ENCODE data around the gene KCTD21. TPM values are rescaled to one million over a fixed set of nuclear protein-coding genes. Genes with fewer than 3 reads are reported as not detected.
"Not testable (repeated sequence)": the region's sequence is repeated elsewhere in the genome, so short reads cannot be mapped to it uniquely, and the experiment has no call there.

KCTD21 gene
- total RNA-seq = 10 to 100 TPM in 2 of 4 donors, 1 to 10 TPM in 2; 8.4 to 10.7 (median 10.2) TPM
- polyA plus RNA-seq = 4.6 TPM
- long read RNA-seq, donor 1, partial matches to known transcripts = 0 of 11 reads
- long read RNA-seq, donor 1, other reads (novel, unspliced or antisense) = 7 of 11 reads
- long read RNA-seq, donor 2, partial matches to known transcripts = 0 of 3 reads
- long read RNA-seq, donor 2, other reads (novel, unspliced or antisense) = 1 of 3 reads
- long read RNA-seq, donor 3, transcript KCTD21-201 (2 exons, 3,585 nt) = major isoform, 5 of 20 reads
- long read RNA-seq, donor 3, partial matches to known transcripts = 0 of 20 reads
- long read RNA-seq, donor 3, other reads (novel, unspliced or antisense) = 11 of 20 reads
- long read RNA-seq, donor 4, partial matches to known transcripts = 2 of 3 reads
- long read RNA-seq, donor 4, other reads (novel, unspliced or antisense) = 0 of 3 reads

GRCh38 chr11:78188286-78189173 lies at the start of gene KCTD21, which contains the start of gene USP35:
TSS of gene KCTD21 (minus strand) at chr11:78188626. CDS start at chr11:78174554, 14,072 bp downstream.
TSS of gene USP35 (plus strand) at chr11:78188919. CDS start at chr11:78196246, 7,327 bp downstream.
- peak within 1 kb of the TSS; percentile 84 for H3K4me3 ChIP-seq (ENCODE audit: low read length)
- peak within 1 kb of the TSS; percentile 90 for H3K27ac ChIP-seq (ENCODE audit: low read length)
- H3K9me3 ChIP-seq (ENCODE audit: control insufficient read depth, low read length) = no peaks in the 10 kb centered on the region
- ATAC-seq = peak; percentile 97 to 98
- under 1% methylated on average over 74 of the region's 74 CpGs for WGBS
- intact Hi-C loops (cut with DNase I) = no loop called here
- peaks cover 9% of the 10 kb centered on the region for H3K4me1 ChIP-seq (ENCODE audit: control insufficient read depth, insufficient read depth, low read length)
- peak; percentile 98 to 99 (median 99) for DNase-seq
- H3K27me3 ChIP-seq (ENCODE audit: control insufficient read depth, insufficient read depth) = no peaks in the 10 kb centered on the region

- Histone ChIP-seq H3K4me1 (ENCODE audit: control insufficient read depth, insufficient read depth, low read length) (no peaks in the 10 kb centered on the region), H3K27ac (ENCODE audit: low read length) (no peak overlapping the region), H3K9me3 (ENCODE audit: control insufficient read depth, low read length) (no peaks in the 10 kb centered on the region), H3K4me3 (ENCODE audit: low read length) (no peak overlapping the region), H3K27me3 (ENCODE audit: control insufficient read depth, insufficient read depth) (no peaks in the 10 kb centered on the region)
- DNase-seq = no peak
- no peak for ATAC-seq
- intact Hi-C loops (cut with DNase I) = loop anchor here in 1 of 4 donors (10.0 kb wide), 1 partner anchor 177 kb away; the partner anchor contains the start of gene GAB2
These were observed 49.0 kb upstream of the KCTD21 start for GRCh38 chr11:78237293-78238046.

- Histone ChIP-seq H3K9me3 (ENCODE audit: control insufficient read depth, low read length) (no peaks in the 10 kb centered on the region), H3K27ac (ENCODE audit: low read length) (no peak overlapping the region), H3K4me1 (ENCODE audit: control insufficient read depth, insufficient read depth, low read length) (peaks cover 10% of the 10 kb centered on the region), H3K4me3 (ENCODE audit: low read length) (no peak overlapping the region), H3K27me3 (ENCODE audit: control insufficient read depth, insufficient read depth) (no peaks in the 10 kb centered on the region)
- ATAC-seq = no peak
- intact Hi-C loops (cut with DNase I) = loop anchor here in 1 of 4 donors (10.0 kb wide), 1 partner anchor 181 kb away; the partner anchor contains the start of gene GAB2
- DNase-seq = no peak
- WGBS = 97% methylated on average over 5 of the region's 5 CpGs
These were observed 45.6 kb upstream of the KCTD21 start for GRCh38 chr11:78234006-78234405.

- not testable (repeated sequence) for H3K27ac ChIP-seq (ENCODE audit: low read length); DNase-seq; H3K4me3 ChIP-seq (ENCODE audit: low read length); ATAC-seq; H3K9me3 ChIP-seq (ENCODE audit: control insufficient read depth, low read length); H3K27me3 ChIP-seq (ENCODE audit: control insufficient read depth, insufficient read depth)
- intact Hi-C loops (cut with DNase I) = loop anchor here in 1 of 4 donors (10.0 kb wide), 1 partner anchor 182 kb away; the partner anchor contains the start of gene GAB2
- peaks cover 10% of the 10 kb centered on the region for H3K4me1 ChIP-seq (ENCODE audit: control insufficient read depth, insufficient read depth, low read length)
- 92% methylated on average over 6 of the region's 6 CpGs for whole genome bisulfite sequencing
These were observed 44.6 kb upstream of the KCTD21 start for GRCh38 chr11:78233046-78233445.

GRCh38 chr11:78231962-78232501 lies 43.6 kb upstream of the KCTD21 start:
- Histone ChIP-seq H3K4me1 (ENCODE audit: control insufficient read depth, insufficient read depth, low read length) (peaks cover 10% of the 10 kb centered on the region), H3K9me3 (ENCODE audit: control insufficient read depth, low read length) (no peaks in the 10 kb centered on the region), H3K27me3 (ENCODE audit: control insufficient read depth, insufficient read depth) (no peaks in the 10 kb centered on the region), H3K4me3 (ENCODE audit: low read length) (no peak overlapping the region), H3K27ac (ENCODE audit: low read length) (no peak overlapping the region)
- peak in 1 of 2 donors; percentile 39 for ATAC-seq
- DNase-seq = no peak
- intact Hi-C loops (cut with DNase I) = loop anchor here in 1 of 4 donors (10.0 kb wide), 1 partner anchor 183 kb away; the partner anchor contains the start of gene GAB2

- intact Hi-C loops (cut with DNase I) = loop anchor here in 1 of 4 donors (10.0 kb wide), 1 partner anchor 184 kb away; the partner anchor contains the start of gene GAB2
- Histone ChIP-seq H3K4me1 (ENCODE audit: control insufficient read depth, insufficient read depth, low read length) (peaks cover 10% of the 10 kb centered on the region), H3K27ac (ENCODE audit: low read length) (no peak overlapping the region), H3K9me3 (ENCODE audit: control insufficient read depth, low read length) (no peaks in the 10 kb centered on the region), H3K4me3 (ENCODE audit: low read length) (no peak overlapping the region), H3K27me3 (ENCODE audit: control insufficient read depth, insufficient read depth) (no peaks in the 10 kb centered on the region)
- ATAC-seq (peak; percentile 73 to 74), DNase-seq (no peak)
- 74% methylated on average over 7 of the region's 7 CpGs for WGBS
These were observed 41.9 kb upstream of the KCTD21 start for GRCh38 chr11:78230161-78230877.

- no peak overlapping the region for H3K27ac ChIP-seq (ENCODE audit: low read length)
- no peak for DNase-seq
- intact Hi-C loops (cut with DNase I) = loop anchor here (5.0 to 10.0 kb wide), 5 partner anchors 186 to 336 kb away; partner anchors contain the start of gene GAB2 (in 2 of the 4)
- H3K4me1 ChIP-seq (ENCODE audit: control insufficient read depth, insufficient read depth, low read length) = peaks cover 10% of the 10 kb centered on the region
- no peaks in the 10 kb centered on the region for H3K9me3 ChIP-seq (ENCODE audit: control insufficient read depth, low read length)
- no peak for ATAC-seq
- H3K27me3 ChIP-seq (ENCODE audit: control insufficient read depth, insufficient read depth) = no peaks in the 10 kb centered on the region
- no peak overlapping the region for H3K4me3 ChIP-seq (ENCODE audit: low read length)
- WGBS = 88% methylated on average over 2 of the region's 2 CpGs
These were observed 40.7 kb upstream of the KCTD21 start for GRCh38 chr11:78229106-78229505.

- no peak overlapping the region for H3K27ac ChIP-seq (ENCODE audit: low read length)
- no peak overlapping the region for H3K4me3 ChIP-seq (ENCODE audit: low read length)
- H3K9me3 ChIP-seq (ENCODE audit: control insufficient read depth, low read length) = no peaks in the 10 kb centered on the region
- DNase-seq (no peak), ATAC-seq (peak; percentile 43 to 58)
- H3K27me3 ChIP-seq (ENCODE audit: control insufficient read depth, insufficient read depth) = no peaks in the 10 kb centered on the region
- intact Hi-C loops (cut with DNase I) = loop anchor here (5.0 to 10.0 kb wide), 5 partner anchors 186 to 336 kb away; partner anchors contain the start of gene GAB2 (in 2 of the 4)
- WGBS = 98% methylated on average over 3 of the region's 3 CpGs
- peaks cover 10% of the 10 kb centered on the region for H3K4me1 ChIP-seq (ENCODE audit: control insufficient read depth, insufficient read depth, low read length)
These were observed 40.0 kb upstream of the KCTD21 start for GRCh38 chr11:78228467-78228866.

- intact Hi-C loops (cut with DNase I) = loop anchor here (5.0 to 10.0 kb wide), 5 partner anchors 187 to 337 kb away; partner anchors contain the start of gene GAB2 (in 2 of the 4)
- no peak overlapping the region for H3K4me3 ChIP-seq (ENCODE audit: low read length)
- no peak for DNase-seq
- no peaks in the 10 kb centered on the region for H3K9me3 ChIP-seq (ENCODE audit: control insufficient read depth, low read length)
- peaks cover 10% of the 10 kb centered on the region for H3K4me1 ChIP-seq (ENCODE audit: control insufficient read depth, insufficient read depth, low read length)
- no peak overlapping the region for H3K27ac ChIP-seq (ENCODE audit: low read length)
- no peak for ATAC-seq
- H3K27me3 ChIP-seq (ENCODE audit: control insufficient read depth, insufficient read depth) = no peaks in the 10 kb centered on the region
- WGBS = 93% methylated on average over 4 of the region's 4 CpGs
These were observed 39.5 kb upstream of the KCTD21 start for GRCh38 chr11:78227921-78228320.
